ENCODE measurements around the gene SFN.
"Not testable (repeated sequence)": the region's sequence is repeated elsewhere in the genome, so short reads cannot be mapped to it uniquely, and the experiment has no call there.

The SFN gene

GRCh38 chr1:26864610-26865480 lies 1.9 kb downstream of the SFN start:
- peak; percentile 84 to 90 for DNase-seq (ENCODE audit: low read depth in 1 of 2, low spot score in 1 of 2)

DNA sequence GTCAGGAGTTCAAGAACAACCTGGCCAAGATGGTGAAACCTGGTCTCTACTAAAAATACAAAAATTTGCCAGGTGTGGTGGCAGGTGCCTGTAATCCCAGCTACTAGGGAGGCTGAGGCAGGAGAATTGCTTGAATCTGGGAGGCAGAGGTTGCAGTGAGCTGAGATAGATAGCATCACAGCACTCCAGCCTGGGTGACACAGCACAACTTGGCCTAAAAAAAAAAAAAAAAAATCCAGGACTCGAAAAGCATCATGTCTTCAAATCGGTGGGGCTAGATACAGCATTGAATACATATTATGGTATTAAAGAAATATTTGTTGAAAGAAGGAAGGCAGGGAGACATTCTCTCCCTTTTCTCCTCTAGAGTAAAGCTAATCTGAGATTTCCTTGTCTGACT lies 10.1 kb downstream of the SFN start:
- not testable (repeated sequence) for DNase-seq (ENCODE audit: low read depth in 1 of 2, low spot score in 1 of 2)

DNA sequence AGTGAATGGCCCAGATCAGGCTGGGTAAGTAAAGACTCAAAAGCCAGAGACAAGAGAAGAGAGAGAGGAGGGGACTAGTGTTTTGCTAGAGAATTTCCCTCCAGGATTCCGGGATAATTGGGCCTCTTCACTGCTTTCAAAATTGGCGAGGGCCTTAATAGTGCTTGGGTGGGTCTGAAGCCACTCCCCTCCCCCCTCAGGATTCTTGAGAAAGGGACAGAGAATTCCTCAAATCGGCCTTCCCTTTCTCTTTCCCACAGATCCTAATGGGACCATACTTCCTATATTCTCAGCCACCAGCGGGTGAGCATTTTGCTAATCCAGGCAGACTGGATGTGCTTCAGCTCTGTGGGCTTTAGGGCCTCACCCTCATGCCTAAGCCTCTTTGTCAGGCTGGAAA lies 11.9 kb downstream of the SFN start:
- DNase-seq (ENCODE audit: low read depth in 1 of 2, low spot score in 1 of 2), result no peak

- no peak for DNase-seq (ENCODE audit: low read depth in 1 of 2, low spot score in 1 of 2)
Observed at GRCh38 chr1:26877326-26877725, 14.4 kb downstream of the SFN start.

DNA sequence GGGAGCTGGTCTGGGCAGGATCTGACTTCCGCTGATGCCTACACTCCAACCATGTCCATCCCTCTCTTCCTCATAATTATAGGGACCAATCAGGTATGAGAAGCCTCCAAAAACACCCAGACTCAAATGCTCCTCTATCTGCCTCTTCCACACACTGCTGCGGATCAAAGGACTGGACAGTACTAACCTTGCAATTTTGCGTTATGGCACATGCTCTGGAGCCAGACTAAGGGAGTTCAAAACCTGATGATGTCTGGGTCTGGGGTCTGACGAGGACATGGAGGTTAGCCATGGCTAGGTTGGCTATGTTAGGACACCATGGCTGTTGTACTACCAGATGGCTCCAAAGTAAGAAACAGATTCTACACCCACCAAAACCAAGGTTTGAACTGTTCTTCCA lies 16.8 kb downstream of the SFN start:
- DNase-seq (ENCODE audit: low read depth in 1 of 2, low spot score in 1 of 2), result no peak

GRCh38 chr1:26881611-26882010 lies 18.7 kb downstream of the SFN start:
- DNase-seq (ENCODE audit: low read depth in 1 of 2, low spot score in 1 of 2), result not testable (repeated sequence)

DNA sequence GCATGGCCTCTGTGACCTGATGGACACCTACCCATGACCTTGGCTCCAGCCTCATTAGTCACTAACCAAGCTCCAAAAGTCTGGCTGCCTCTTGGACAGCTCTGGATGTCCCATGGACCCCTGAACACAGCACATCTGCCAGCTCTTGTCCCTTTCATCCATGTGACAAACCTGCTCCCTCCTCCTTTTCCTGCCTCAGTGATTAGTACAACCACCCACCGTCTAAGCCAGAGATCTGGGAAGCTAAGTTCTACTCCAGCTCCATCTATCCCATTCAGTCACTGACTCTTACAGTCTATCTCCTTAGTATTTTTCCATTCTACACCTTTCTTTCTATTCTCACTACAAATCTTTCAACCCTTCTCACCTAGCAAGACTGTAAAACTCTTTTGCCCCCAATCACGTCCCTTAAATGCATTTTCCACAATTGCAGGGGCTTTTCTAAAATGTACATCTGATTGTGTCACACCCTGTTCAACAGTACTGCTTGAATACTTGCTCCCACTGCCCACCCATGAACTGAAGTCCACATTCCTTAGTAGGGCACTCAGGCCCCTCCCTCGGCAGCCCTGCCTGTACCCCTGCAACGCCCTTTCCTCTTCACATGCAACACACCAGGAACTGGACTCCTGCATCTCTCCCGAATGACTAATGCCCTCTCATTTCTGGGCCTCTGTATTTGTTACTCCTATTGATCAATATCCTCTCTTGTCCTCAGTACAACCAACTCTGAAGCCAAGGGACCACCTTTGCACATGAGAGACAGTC lies 19.9 kb downstream of the SFN start:
- DNase-seq (ENCODE audit: low read depth in 1 of 2, low spot score in 1 of 2), result no peak

DNA sequence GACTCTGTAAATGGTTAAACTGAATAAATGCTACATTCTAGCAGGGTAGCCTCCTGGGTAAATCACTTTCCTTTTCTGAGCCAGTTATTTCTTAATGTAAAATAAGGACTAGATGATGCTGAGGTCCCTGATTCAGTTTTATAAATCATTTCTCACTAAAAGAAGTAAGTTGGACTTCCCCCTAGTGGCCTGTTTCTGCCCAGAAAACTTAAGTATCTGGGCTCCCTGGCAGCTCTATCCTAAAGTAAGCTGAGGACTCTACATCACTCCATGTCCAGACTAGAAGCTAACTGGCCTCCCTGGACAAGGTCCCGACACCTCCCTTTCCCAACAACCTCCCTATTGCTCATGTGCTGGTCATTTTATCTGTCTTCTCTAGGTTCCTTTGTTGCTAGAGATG lies 24.2 kb downstream of the SFN start:
- DNase-seq (ENCODE audit: low read depth in 1 of 2, low spot score in 1 of 2), result no peak

GRCh38 chr1:26888231-26888630 lies 25.3 kb downstream of the SFN start:
- DNase-seq (ENCODE audit: low read depth in 1 of 2, low spot score in 1 of 2), result no peak

DNA sequence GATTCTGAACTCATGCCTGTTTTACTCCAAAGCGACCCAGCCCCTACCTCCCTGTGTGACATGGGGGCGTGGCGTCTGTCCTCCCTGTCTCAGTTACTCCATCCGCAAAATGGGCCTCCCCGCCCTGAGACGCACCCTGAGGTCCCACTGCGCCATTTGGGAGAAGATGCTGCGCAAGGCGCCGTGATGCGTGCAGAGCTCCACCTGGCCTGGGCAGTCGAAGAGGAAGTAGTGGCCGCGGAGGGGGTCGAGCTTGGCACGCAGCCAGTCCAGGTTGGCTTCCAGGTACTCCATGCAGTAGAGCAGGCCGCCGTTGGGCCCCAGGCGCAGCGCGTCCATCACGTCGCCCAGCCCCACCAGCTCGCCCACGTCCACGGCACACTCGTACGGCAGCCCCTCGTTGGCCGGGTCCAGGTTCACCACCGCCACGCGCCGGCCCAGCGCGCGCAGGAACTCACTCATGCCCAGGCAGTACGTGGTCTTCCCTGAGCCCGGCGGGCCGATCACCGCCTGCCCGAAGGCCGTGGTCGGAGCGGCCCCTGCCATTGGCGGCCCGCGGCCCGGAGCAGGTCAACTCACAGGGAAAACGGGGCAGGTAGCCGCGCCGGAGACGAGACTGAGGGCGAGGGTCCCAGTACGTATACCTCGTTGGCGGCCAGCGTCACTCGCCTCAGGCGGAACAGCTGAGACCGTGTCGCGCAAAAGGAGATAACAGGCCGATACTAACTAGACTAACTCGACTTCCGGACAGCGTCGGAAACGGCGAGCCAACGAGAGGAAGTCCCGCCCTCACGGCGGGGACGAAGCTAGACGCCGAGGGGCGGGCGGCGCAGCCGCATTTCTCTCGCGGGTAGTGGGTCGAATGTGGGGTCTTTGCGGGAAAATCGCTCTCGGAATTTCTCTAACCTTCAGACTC lies 26.9 kb downstream of the SFN start, which contains the start of gene GPN2:
TSS of gene GPN2 (minus strand) at position 733 of the 916 bp plus-strand sequence. CDS start at position 546, 187 bp downstream.
- DNase-seq (ENCODE audit: low read depth in 1 of 2, low spot score in 1 of 2), result peak; percentile 54 to 73

DNA sequence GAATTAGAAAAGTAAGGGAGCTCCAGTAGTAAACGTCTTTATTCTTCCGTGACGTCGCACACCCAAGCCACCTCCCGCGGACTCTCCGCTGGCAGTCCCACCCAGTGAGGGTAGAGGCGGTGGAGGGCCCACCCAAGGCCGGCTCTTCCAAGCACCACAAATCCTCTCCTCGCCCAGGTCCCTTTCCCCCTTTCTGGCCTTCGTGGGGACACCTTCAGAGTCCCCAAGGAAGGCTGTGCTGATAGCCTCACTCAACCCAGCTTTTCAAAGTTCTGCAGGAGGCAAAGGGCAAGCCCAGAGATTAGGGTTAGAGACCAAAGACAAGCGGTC lies 27.5 kb downstream of the SFN start:
- no peak for DNase-seq (ENCODE audit: low read depth in 1 of 2, low spot score in 1 of 2)

DNA sequence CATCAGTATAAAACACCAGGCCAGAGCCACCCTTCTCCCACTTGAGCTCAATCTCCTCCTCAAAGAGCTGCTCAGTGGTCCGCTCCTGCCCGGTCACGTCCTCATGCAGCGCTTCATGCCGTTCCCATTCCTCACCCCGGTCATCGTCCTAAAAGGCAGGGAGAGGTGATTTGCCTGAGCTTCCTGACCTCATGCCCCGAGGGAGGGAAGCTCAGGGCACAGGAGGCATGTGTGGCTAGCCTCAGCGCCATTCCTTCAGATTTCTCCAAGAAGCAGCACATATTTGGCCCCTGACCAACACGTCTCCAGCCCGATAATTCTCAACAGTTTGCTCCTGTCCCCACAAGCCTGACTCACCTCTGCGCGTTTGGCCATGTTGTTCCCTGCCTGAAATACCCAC lies 31.3 kb downstream of the SFN start:
- no peak for DNase-seq (ENCODE audit: low read depth in 1 of 2, low spot score in 1 of 2)

DNA sequence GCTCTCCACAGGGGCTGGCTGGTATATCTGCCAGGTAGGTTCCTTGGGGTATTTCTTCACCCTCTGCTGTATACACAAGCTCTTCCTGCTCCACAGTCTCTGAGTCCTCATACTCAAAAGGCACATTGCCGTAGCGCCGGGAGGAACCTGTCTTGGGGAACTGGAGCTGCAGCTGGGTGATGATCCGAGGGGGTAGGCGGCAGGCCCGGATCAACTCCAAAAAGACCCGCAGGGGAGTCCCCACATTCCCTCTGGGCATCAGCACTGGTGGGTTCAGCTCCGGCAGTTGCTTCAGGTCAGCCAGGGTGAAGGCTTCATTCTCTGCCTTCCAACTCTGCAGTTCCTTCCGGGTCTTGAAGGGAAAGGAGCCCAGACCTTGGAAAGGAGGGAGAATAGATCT lies 34.4 kb downstream of the SFN start:
- DNase-seq (ENCODE audit: low read depth in 1 of 2, low spot score in 1 of 2), result no peak

- DNase-seq (ENCODE audit: low read depth in 1 of 2, low spot score in 1 of 2), result peak; percentile 79 to 85
Observed at GRCh38 chr1:26900001-26900814, 37.3 kb downstream of the SFN start, which contains the start of gene GPATCH3. GPATCH3 (minus strand) TSS chr1:26900467; CDS start chr1:26900442, 25 bp downstream.

DNA sequence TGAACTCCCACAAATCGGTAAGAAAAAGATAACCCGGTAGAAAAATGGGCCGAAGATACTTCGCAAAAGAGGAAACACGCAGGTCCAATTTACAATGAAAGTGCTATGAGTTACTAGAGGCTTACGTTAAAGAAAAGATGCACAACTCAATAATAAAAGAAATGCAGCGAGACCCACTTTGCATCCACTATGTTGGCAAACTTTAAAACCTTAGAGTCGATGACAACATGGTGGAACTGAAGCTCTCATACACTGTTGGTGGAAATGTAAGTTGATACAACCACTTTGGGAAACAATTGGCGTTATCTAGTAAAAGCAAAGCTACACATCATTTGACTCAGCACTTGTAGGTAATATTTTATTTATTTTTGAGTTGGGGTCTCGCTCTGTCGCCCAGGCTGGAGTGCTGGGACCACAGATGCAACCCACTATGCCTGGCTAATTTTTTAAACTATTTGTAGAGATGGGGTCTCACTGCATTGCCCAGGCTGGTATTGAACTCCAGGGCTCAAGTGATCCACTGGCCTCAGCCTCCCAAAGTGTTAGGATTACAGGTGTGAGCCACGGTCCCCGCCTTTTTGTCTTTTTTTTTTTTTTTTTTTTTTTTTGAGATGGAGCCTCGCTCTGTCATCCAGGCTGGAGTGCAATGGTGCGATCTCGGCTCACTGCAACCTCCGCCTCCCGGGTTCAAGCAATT lies 38.0 kb downstream of the SFN start:
- no peak for DNase-seq (ENCODE audit: low read depth in 1 of 2, low spot score in 1 of 2)

GRCh38 chr1:26907071-26907917 lies 44.3 kb downstream of the SFN start:
- DNase-seq (ENCODE audit: low read depth in 1 of 2, low spot score in 1 of 2), result no peak

- no peak for DNase-seq (ENCODE audit: low read depth in 1 of 2, low spot score in 1 of 2)
Observed at GRCh38 chr1:26909951-26910342, 47.0 kb downstream of the SFN start.

- no peak for DNase-seq (ENCODE audit: low read depth in 1 of 2, low spot score in 1 of 2)
Observed at GRCh38 chr1:26910343-26911160, 47.6 kb downstream of the SFN start.

Data from activated CD4-positive, alpha-beta T cell treated with anti-CD3 and anti-CD28 coated beads, Interleukin-2, amount 50 U/mL, for 24 hours (primary cell).